Measurements from ENCODE around the gene CTDNEP1. TPM values are rescaled to one million over a fixed set of nuclear protein-coding genes. Genes with fewer than 3 reads are reported as not detected.

CTDNEP1 gene
- polyA plus RNA-seq, 2 of the 4 experiments (the other 2 are of a cell fraction): 145 to 161 TPM

GRCh38 chr17:7239091-7240027 is 12.2 kb downstream of the CTDNEP1 start, which contains the start of gene PHF23 (continued):
- TF ChIP-seq CHD4 (IDR thresholded peaks at IDR 0.05; ENCODE audit: borderline replicate concordance) (no peak), ZNF302 (CRISPR knock-in tag; IDR thresholded peaks at IDR 0.05) (no peak), KDM5A (IDR thresholded peaks at IDR 0.05) (no peak), CHD2 (IDR thresholded peaks at IDR 0.05; ENCODE audit: low read length, partially characterized antibody) (peak; percentile 49), ZFP36 (IDR thresholded peaks at IDR 0.05; ENCODE audit: borderline replicate concordance, partially characterized antibody) (no peak)

DNA sequence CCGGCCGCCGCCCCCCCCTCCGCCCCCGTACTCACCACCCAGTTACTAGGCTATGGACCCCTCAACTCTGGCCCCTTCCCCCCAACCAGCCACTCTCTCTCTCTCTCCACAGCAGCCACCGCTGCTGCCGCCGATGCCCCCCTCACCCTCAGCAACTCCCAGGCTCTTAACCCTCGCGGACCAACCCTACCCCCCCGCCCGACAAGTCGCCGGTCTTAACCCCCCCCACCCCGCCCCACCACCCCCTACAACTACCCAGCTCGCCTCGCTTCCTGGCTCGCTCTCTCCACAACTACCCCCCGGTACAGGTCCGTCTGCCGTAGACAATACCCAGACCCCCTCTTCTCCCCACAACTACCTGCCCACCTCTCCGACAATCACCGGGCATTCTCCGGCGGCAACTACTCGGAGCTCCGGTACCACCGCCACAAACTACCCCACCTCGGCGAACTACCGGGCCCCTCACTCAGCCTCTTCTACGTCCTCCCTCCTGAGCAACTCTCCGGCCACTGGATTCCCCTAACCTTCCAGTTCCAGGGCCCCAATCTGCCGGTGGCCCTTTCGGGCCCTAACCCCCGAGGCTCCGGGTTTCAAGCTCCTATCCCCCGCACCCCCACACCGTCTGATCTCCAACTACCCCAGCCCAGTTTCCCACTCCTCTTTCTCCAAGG is 13.0 kb downstream of the CTDNEP1 start:
- H3K27ac ChIP-seq: peak overlapping the region; percentile 98 to 100
- H3K9me3 ChIP-seq: no peaks in the 10 kb centered on the region
- DNase-seq (ENCODE audit: low read depth in 1 of 2, low spot score in 1 of 2) (peak; percentile 64 to 65), FAIRE-seq (no peak), ATAC-seq (0 out of 6 replicates have a peak, but pooled peaks of 1 of the 2 experiments have one; percentile 0)
- CTCF ChIA-PET: interaction anchor here (1.1 to 17.3 kb wide), 2 partner anchors 17 to 24 kb away, joined by 3 to 169 read pairs; partner anchors contain the start of genes ACADVL and DLG4
- peaks cover 51% of the 10 kb centered on the region for H3K4me1 ChIP-seq
- 1% methylated on average over 25 of the region's 39 CpGs for WGBS (ENCODE audit: missing lambda C conversion rate)
- POLR2A ChIA-PET: interaction anchor here (0.9 to 6.9 kb wide), 4 partner anchors 13 to 21 kb away, joined by 3 to 63 read pairs (median 6); partner anchors contain the start of genes ACADVL, CTDNEP1, DLG4 and ELP5
- H3K4me3 ChIP-seq: peak overlapping the region; percentile 99
- TF ChIP-seq, protein P1, sequence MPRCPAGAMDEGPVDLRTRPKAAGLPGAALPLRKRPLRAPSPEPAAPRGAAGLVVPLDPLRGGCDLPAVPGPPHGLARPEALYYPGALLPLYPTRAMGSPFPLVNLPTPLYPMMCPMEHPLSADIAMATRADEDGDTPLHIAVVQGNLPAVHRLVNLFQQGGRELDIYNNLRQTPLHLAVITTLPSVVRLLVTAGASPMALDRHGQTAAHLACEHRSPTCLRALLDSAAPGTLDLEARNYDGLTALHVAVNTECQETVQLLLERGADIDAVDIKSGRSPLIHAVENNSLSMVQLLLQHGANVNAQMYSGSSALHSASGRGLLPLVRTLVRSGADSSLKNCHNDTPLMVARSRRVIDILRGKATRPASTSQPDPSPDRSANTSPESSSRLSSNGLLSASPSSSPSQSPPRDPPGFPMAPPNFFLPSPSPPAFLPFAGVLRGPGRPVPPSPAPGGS (IDR thresholded peaks at IDR 0.05): no peak; the same call in 2 of the 3 replicates
- TF ChIP-seq RAD21 (conservative IDR thresholded peaks at IDR 0.05 in 1 of 2, IDR thresholded peaks at IDR 0.05 in 1 of 2) (no peak), FOSL2 (IDR thresholded peaks at IDR 0.05) (no peak), FOSL2 (CRISPR knock-in tag; IDR thresholded peaks at IDR 0.05) (no peak), KDM5A (IDR thresholded peaks at IDR 0.05) (no peak), MAX (IDR thresholded peaks at IDR 0.05) (no peak), HOXA7 (CRISPR knock-in tag; IDR thresholded peaks at IDR 0.05) (no peak), HES2 (IDR thresholded peaks at IDR 0.05) (no peak), MAZ (IDR thresholded peaks at IDR 0.05; ENCODE audit: borderline replicate concordance, low read depth, low read length) (no peak), USF2 (IDR thresholded peaks at IDR 0.05) (no peak), NR3C1 (IDR thresholded peaks at IDR 0.05) (no peak), MYC (IDR thresholded peaks at IDR 0.05; ENCODE audit: borderline replicate concordance, low read length) (no peak), TP53 (CRISPR knock-in tag; IDR thresholded peaks at IDR 0.05) (no peak), EHMT2 (IDR thresholded peaks at IDR 0.05; ENCODE audit: low read depth) (no peak), ZFP36 (IDR thresholded peaks at IDR 0.05; ENCODE audit: borderline replicate concordance, partially characterized antibody) (no peak), NFE2L2 (conservative IDR thresholded peaks at IDR 0.05; ENCODE audit: low read length) (no peak)
- TF ChIP-seq, protein P2, sequence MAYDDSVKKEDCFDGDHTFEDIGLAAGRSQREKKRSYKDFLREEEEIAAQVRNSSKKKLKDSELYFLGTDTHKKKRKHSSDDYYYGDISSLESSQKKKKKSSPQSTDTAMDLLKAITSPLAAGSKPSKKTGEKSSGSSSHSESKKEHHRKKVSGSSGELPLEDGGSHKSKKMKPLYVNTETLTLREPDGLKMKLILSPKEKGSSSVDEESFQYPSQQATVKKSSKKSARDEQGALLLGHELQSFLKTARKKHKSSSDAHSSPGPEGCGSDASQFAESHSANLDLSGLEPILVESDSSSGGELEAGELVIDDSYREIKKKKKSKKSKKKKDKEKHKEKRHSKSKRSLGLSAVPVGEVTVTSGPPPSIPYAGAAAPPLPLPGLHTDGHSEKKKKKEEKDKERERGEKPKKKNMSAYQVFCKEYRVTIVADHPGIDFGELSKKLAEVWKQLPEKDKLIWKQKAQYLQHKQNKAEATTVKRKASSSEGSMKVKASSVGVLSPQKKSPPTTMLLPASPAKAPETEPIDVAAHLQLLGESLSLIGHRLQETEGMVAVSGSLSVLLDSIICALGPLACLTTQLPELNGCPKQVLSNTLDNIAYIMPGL (CRISPR knock-in tag; IDR thresholded peaks at IDR 0.05; ENCODE audit: borderline replicate concordance): no peak
- H3K4me2 ChIP-seq: peak overlapping the region; percentile 69
